ENCODE results near the gene FBXO42.

The FBXO42 gene

DNA sequence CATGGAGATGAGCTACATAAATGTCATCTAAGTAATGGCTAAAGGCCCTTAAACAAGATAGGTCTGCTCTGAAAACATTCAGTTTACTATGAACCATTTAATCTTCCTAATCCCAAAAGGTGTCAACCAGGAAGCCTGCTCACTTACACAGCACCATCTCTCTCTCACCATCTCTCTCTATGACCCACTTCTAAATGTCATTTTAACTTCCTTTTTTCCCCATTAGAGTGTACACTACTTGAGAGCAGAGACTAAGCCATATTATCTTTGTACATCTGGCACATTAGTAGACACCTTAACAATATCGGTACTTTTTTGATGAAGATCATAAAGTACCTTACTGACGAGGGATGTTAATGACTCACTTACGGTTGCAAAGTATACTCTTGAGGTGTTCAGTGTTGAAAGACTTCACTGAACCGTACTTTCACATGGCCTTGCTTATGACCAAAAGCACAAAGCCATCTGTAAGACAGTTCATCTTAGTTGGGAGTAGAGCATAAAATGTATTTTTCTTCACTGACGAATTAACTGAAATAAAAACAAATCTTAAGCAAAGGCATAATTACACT lies 25.4 kb downstream of the FBXO42 start:
- in situ Hi-C loops (cut with MboI; ENCODE audit: low sequenced_read_pairs) = no loop called here

DNA sequence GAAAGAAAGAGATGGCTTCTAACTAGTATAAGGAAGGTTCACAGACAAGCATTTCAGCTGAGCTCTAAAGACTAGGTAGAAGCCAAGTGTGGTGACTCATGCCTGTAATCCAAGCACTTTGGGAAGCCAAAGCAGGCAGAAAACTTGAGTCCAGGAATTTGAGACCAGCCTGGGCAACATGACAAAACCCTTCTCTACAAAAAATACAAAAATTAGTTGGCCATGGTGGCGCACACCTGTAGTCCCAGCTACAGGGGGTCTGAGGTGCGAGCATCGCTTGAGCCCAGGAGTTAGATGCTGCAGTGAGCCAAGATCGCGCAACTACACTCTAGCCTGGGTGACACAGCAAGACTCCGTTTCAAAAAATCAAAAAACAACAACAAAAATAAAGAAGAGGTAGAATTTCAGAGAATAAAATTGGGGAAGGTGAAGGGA lies 27.8 kb downstream of the FBXO42 start:
- in situ Hi-C loops (cut with MboI; ENCODE audit: low sequenced_read_pairs) = no loop called here

DNA sequence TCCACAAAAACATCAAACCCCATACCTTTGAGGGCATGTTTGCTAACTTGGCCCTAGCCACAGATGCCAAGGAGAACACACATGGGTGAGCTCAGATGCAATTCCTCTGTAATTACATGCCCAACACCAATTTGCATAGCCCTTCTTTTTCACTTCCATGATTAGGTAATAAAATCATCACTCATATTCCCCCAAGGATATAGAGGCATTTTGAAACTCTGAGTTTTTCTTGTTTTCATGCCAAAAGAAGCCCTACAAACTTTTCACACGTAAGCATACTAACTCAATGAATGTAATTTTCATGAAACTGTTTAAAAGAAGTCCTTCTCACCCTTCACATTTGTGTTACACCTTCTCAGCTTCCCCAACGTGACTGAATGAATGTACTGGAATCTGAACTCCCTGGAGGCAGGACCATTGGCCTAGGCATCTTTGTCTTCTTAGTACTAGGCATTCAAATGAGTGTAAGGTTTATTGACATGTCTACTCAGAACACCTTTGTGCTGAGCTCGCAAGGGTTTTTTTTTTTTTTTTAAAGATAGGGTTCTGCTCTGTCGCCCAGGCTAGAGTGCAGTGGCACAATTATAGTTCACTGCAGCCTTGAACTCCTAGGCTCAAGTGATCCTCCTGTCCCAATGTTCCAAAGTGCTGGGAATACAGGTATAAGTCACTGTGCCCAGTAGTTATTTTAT lies 31.0 kb downstream of the FBXO42 start:
- in situ Hi-C loops (cut with MboI; ENCODE audit: low sequenced_read_pairs) = no loop called here

DNA sequence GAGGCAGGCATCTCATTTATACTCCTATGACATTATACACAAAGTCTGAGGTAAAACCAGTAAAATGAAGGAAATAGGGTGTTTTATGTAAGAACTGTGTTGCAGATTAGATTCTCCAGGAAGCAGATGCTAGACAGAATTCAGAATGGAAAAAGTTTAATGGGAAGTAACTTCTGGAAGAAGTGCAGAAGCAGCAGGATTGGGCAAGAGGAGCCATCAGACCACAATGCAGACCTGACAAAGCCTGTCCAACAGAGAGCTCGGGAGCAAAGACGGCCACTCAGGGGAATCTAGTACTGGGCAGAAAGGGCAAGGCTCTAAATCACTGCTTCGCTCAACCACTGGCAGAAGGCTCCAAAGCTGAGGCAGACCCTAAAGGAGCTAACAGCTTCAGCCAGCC lies 33.7 kb downstream of the FBXO42 start:
- in situ Hi-C loops (cut with MboI; ENCODE audit: low sequenced_read_pairs) = no loop called here

DNA sequence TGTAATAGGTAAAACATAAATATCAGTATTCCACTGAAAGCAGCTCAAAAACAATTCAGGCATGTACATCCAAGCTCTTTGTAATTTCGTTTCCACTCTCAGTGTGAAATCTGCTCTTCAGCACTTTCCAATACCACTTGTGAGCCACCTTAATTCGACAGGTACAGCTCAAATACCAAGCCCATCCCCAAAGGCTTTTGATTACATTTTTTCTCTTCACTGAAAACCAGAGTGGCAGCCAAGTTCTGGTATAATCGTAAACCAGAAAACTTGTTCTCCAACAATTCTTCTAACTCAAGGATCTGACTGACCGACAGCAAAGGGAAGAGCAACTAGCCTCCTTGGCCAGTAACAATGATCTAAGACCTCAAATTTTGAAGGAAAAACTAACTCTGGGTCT lies 36.8 kb downstream of the FBXO42 start:
- in situ Hi-C loops (cut with MboI; ENCODE audit: low sequenced_read_pairs) = no loop called here

DNA sequence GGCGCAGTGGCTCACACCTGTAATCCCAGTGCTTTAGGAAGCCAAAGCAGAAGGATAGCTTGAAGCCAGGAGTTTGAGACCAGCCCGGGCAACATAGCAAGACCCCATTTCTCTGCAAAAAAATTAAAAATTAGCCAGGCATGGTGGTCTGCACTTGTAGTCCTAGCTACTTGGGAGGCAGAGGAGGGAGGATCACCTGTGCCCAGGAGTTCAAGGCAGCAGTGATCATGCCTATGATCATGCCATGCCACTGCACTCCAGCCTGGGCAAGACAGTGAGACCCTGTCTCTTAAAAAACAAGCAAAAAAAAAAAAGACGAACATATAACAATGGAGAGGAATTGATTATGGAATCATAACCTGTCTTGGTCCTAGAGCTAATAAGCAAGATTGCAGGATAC lies 45.1 kb downstream of the FBXO42 start:
- in situ Hi-C loops (cut with MboI; ENCODE audit: low sequenced_read_pairs) = no loop called here

DNA sequence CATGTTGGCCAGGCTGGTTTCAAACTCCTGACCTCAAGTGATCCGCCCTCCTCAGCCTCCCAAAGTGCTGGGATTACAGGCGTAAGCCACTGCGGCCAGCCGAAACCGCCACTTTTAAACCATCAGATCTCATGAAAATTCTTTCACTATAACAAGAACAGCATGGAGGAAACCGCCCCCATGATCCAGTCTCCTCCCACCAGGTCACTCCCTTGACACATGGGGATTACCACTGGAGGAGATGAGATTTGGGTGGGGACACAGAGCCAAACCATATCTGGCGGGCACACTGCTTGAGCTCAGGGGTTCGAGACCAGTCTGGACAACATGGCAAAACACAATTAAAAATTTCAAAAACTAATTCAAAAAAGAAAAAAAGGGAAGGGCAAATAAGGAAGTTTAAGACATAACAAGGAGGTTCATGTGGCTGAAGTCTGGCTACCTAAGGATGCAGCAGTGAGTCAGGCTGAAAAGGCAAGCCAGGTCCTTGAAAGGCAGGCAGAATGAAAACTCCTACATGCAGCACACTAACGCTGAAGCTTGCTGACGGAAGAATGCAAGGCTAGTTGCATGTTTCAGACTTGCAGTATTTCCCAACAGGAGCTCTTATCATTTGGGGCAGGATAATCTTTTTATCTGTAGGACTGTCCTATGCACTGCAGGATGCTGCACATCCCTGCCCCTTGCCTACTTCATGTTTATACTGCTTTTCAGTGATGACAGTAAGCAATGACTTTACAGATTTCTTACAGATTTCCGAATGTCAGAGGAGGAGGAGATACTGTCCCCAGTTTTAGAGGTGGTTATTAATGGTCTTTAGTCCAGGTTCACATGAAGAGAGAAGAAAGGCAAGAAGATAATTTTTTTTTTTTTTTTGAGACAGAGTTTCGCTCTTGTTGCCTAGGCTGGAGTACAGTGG lies 49.3 kb downstream of the FBXO42 start:
- in situ Hi-C loops (cut with MboI; ENCODE audit: low sequenced_read_pairs) = no loop called here

DNA sequence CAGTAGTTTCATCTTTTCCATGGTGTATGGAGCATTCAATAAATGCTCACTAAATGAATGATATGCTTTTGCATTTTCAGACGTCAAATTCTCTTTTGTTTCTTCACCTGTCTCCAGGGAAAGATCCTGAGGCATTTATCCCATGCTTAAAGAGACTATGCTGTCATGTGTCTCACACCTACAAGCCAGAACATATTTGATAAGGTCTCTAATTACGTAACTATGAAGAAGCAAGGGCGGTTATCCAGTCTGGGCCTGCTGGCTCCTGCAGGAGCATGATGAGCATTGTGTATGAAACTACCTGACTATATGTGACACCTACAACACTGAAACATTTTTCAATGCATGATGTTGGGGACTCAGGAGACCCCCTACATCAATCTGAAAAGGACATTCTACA lies 51.8 kb downstream of the FBXO42 start:
- in situ Hi-C loops (cut with MboI; ENCODE audit: low sequenced_read_pairs) = no loop called here

DNA sequence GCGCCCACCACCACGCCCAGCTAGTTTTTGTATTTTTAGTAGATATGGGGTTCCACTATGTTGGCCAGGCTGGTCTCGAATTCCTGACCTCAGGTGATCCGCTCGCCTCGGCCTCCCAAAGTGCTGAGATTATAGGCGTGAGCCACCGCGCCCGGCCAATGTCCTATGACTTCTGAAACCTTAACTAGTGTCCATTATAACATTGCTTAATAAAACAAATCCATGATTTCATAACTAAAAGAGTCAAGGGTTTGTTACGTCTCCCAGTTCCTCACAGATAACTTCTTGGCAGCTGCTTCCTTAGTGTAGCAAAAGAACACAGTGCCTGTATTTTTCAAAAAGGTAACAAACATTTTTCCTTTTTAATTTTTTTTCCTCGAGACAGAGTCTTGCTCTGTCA lies 53.6 kb downstream of the FBXO42 start:
- in situ Hi-C loops (cut with MboI; ENCODE audit: low sequenced_read_pairs) = no loop called here

DNA sequence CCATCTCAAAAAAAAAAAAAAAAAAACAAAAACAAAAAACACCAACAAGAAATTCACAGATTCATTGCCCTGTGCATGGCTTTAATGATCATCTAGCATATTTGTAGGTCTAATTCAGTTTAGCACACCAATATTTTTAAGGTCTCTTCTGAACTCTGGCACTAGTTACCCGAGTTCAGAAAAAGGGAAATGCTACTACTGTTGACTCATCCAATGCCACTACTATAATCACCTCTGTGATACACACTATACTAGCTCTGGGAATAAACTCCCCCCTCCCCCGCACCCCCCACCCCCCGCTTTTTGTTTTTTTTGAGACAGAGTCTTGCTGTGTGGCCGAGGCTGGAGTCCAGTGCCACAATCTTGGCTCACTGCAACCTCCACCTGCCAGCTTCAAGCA lies 55.6 kb downstream of the FBXO42 start:
- in situ Hi-C loops (cut with MboI; ENCODE audit: low sequenced_read_pairs) = no loop called here

DNA sequence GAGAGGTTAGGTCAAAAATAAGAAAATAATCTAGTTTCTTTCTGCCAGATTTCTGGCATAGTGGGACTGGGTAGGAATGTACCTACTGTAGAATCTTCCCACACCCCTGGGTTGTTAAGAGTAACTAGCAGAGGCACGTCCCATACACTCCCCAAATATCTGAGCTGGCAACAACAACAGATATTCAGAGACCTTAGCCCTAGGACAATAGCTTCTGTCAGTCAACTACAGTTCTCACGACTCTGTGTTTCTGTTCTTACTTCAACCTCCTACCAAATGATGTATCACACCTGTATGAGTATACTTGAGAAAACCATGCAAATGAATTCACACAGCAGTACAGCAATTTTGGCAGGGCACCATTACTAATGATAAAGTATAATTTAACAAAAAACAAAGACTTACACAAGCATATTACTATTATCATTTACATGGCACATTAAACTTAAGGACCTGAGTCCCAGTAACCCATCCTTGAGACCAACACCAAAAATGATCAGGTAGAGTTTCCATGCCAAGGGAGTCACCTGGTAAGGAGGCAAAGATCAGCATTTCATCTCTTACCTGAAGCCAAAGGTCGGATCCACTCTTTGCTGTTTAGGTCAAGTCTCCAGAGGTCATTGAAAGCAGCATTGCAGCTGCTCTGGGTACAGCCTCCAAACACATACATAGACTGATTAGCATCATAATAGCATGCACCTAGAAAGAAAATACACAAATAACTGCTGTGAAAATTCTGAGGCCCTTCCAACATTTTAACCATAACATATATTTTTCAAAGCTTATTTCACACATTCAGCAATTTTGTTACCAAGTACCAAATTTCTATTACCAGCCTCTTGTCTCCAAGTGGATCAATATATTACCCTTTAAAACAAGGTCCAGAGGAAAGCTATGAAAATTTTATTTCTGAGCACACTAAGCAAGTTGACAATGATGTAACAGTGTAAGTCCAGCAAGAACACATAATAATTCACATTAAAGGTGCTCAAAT lies 57.8 kb downstream of the FBXO42 start:
- in situ Hi-C loops (cut with MboI; ENCODE audit: low sequenced_read_pairs) = no loop called here

DNA sequence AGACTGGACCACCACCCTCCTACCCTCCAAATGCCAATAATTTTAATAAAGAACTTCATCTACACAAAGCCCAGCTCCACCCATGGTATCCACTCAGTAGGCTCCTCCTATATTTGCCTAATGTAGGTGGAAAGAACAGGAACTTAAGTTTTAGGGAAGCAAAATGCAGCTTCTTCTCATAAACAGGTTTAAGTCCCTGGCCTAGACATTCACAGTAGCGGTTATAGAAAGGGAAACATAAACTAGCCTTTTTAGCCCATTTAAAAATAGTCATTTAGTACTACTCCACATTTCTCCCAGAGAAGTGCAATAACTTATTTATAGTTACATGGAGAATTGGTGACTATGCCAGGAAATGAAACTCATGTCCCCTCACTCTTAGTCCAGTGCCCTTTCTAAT lies 58.7 kb downstream of the FBXO42 start:
- in situ Hi-C loops (cut with MboI; ENCODE audit: low sequenced_read_pairs) = no loop called here

DNA sequence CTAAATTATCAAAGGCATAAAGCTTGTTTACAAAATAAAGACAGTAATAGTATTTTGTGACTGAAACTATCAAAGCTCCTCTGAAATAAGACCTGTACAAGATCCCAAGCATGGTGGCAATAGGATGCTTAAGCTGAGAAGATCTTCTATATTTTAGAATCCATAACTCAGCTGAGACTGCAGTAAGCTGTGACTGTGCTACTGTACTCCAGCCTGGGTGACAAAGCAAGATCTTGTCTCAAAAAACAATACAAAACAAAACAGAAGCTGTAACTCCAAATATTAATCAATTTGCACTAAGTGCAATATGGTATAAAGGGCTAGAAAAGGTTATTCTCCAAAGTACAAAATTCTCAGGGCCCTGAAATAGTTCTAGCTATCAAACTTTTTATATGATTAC lies 59.5 kb downstream of the FBXO42 start:
- in situ Hi-C loops (cut with MboI; ENCODE audit: low sequenced_read_pairs) = no loop called here

DNA sequence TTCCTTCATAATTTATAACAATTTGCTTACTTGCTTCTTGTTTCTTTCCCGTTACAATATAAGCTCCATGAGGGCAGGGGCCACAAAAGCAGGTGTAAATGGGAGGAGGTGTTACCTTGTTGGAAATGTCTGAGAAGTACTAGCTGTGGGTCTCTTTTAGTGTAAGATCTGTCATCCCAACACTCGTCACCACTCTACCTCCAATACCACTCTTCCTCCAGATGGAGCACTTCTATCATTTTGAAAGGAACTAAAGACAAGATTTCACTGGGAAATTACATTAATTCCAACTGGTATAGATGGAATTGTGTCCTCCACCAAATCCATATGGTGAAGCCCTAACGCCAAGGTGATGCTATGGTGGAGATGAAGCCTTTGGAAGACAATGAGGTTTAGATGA lies 62.3 kb downstream of the FBXO42 start:
- in situ Hi-C loops (cut with MboI; ENCODE audit: low sequenced_read_pairs) = no loop called here

DNA sequence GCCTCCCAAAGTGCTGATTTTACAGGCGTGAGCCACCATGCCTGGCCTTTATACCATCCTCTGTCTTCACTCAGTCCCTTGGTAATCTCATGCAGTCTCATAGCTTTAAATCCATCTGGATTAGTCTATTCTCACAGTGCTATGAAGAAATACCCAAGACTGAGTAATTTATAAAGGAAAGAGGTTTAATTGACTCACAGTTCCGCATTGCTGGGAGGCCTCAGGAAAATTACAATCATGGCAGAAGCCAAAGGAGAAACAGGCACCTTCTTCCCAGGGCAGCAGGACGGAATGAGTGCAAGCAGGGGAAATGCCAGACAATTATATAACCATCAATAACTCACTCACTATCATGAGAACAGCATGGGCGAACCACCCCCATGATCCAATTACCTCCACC lies 66.2 kb downstream of the FBXO42 start:
- in situ Hi-C loops (cut with MboI; ENCODE audit: low sequenced_read_pairs) = no loop called here

DNA sequence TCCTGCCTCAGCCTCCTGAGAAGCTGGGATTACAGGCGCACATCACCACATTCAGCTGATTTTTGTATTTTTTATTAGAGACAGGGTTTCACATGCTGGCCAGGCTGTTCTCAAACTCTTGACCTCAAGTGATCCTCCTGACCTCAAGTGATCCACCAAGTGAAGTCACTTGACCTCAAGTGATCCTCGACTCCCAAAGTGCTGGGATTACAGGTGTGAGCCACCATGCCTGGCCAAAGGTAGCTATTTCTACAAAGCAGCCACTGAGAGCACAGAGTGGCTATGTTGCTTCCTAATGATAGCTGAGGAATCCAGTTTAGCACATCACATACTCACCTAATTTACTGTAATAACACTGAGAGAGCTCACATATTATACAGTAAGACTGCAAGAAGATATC lies 70.5 kb downstream of the FBXO42 start:
- in situ Hi-C loops (cut with MboI; ENCODE audit: low sequenced_read_pairs) = no loop called here

DNA sequence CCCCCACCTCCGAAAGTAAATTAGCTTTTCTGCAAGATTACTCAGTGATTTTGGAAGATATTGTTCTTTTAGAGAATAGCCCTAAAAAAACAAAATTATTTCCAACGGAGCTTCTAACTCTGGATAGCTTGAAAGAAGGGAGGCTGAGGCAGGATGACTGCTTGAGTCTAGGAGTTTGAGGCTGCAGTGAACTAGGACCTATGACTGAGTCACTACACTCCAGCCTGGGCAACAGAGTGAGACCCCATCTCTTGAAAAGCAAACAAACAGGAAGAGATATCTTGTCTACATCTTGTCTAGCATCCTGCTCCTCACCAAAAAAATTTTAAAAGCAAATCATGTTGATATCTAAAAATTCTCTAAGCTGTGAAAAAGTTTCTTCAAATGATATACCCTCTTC lies 73.1 kb downstream of the FBXO42 start:
- in situ Hi-C loops (cut with MboI; ENCODE audit: low sequenced_read_pairs) = no loop called here

DNA sequence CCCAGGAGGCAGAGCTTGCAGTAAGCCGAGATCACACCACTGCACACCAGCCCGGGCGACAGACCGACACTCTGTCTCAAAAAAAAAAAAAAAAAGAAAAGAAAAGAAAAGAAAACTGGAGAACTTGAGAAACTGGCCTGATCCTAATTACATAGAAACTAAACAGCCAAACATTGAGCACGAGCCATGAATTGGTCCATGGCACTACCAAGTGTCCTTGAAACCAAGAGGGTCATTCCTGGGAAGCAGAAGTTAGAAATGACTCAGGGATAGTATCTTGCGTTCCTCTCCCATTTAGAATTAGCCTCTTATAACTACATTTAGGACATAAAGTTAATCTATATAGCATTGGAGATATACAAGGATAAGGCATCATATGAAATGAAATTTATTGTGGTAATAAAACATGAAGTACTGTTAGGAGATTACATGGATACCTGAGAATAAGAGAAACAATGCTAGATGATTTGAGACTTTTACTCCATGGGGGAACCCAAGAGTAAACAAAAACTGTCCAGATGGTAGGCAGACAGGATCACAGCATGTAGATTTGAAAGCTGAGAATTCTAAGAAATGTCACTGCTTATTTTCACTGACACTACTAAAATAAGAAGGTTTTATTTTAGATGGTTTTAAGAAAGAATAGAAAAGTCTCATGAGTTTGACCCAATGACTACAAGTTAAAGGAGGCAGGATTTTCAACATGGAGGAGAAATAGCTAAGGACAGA lies 75.8 kb downstream of the FBXO42 start:
- in situ Hi-C loops (cut with MboI; ENCODE audit: low sequenced_read_pairs) = no loop called here

DNA sequence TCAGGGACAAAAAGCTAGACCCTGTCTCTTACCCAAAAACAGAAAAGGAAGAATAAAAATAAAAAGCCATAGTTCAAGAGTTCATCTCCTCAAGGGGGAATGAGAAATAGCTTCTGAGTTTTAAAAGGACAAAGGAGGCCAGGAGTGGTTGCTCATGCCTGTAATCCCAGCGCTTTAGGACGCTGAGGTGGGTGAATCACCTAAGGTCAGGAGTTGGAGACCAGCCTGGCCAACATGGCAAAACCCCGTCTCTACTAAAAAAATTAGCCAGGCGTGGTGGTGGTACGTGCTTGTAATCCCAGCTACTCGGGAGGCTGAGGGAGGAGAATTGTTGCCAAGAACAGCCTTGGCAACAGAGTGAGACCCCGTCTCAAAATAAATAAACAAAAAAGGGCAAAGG lies 76.7 kb downstream of the FBXO42 start:
- in situ Hi-C loops (cut with MboI; ENCODE audit: low sequenced_read_pairs) = no loop called here

DNA sequence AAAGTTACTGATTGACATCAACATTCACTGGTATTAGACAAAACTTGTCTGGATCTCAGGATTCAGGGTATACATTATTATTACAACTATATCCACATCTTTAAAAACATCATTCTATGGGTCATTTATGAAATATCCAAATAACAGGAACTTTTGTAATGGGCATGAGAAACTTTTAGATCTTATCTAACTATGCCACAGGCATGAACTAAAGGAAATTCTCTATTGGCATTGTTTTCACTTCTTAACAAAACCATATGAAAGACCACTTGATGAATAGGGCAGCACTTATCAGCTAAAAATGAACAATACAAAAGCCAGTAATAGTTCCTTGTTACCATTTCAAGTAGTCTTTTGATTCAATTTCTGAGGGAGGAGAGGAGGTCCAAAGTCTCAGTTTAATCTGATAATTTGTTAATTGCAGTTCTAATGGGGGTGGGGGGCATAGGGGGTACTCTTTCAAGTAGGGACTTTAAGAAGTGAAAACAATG lies 84.5 kb downstream of the FBXO42 start:
- in situ Hi-C loops (cut with MboI; ENCODE audit: low sequenced_read_pairs) = no loop called here
